OCI-LY7 (cell line): Measurements from ENCODE around the gene SACM1L. TPM values are rescaled to one million over a fixed set of nuclear protein-coding genes. Genes with fewer than 3 reads are reported as not detected.

Experiments
- BruUV-seq: library from RNA; stranded (reverse); fragments of 400-500 nt; replicated peaks from 2 replicates; lab custom pipeline; 2021; lab: Mats Ljungman, UMichigan
- CTCF ChIA-PET: fragments of 300-600 bp; sonication (Branson Sonifier 250); formaldehyde crosslinking; loops from one replicate; lab custom pipeline; 2022; ENCODE audit warnings: antibody characterized with exemption; ENCODE audit not compliant: unreplicated experiment; lab: Charles Lee
- POLR2A ChIA-PET: fragments of 300-600 bp; sonication (Branson Sonifier 250); formaldehyde crosslinking; loops from one replicate; lab custom pipeline; 2022; ENCODE audit warnings: antibody characterized with exemption; lab: Charles Lee
- DNase-seq: peaks from one replicate; pipeline ENCODE4 v3.0.0-alpha.2; 2015; ENCODE audit warnings: low spot score
- H2AFZ ChIP-seq: fragments of 200-600 bp; sonication (generic), shearing (Covaris generic); 2 replicates; pipeline ENCODE4 v1.6.1; 2014; ENCODE audit warnings: mild to moderate bottlenecking, antibody characterized with exemption, low read length, moderate library complexity
- H3K27ac ChIP-seq: fragments of 200-600 bp; sonication (generic); 2 replicates; pipeline ENCODE4 v1.5.1; 2014; ENCODE audit warnings: mixed run types, low read depth, mild to moderate bottlenecking, moderate library complexity, low read length, inconsistent platforms; ENCODE audit not compliant: poor library complexity, severe bottlenecking
- H3K36me3 ChIP-seq: fragments of 200-600 bp; sonication (generic); 2 replicates; pipeline ENCODE4 v1.6.1; 2014; ENCODE audit warnings: mild to moderate bottlenecking, antibody characterized with exemption, low read length, moderate library complexity, mixed read lengths; ENCODE audit not compliant: insufficient read depth
- H3K4me1 ChIP-seq: fragments of 200-600 bp; sonication (generic); 2 replicates; pipeline ENCODE4 v1.5.1; 2014; ENCODE audit warnings: mild to moderate bottlenecking, low read length; ENCODE audit not compliant: insufficient read depth, poor library complexity, severe bottlenecking
- H3K4me2 ChIP-seq: fragments of 200-600 bp; sonication (generic); 2 replicates; pipeline ENCODE4 v1.6.1; 2014; ENCODE audit warnings: mild to moderate bottlenecking, low read length
- H3K4me3 ChIP-seq: fragments of 200-600 bp; sonication (generic); 2 replicates; pipeline ENCODE4 v1.5.1; 2014; ENCODE audit warnings: mild to moderate bottlenecking, low read depth, low read length; ENCODE audit not compliant: poor library complexity, severe bottlenecking
- H3K79me2 ChIP-seq: fragments of 200-600 bp; sonication (generic); 2 replicates; pipeline ENCODE4 v1.6.1; 2016; ENCODE audit warnings: low read depth, mild to moderate bottlenecking, low read length, moderate library complexity, mixed read lengths; ENCODE audit not compliant: insufficient read depth
- H3K9me2 ChIP-seq: fragments of 200-600 bp; sonication (generic); 2 replicates; pipeline ENCODE4 v1.6.1; 2016; ENCODE audit warnings: mild to moderate bottlenecking, low read length, mixed read lengths; ENCODE audit not compliant: insufficient read depth
- H3K9me3 ChIP-seq: fragments of 200-600 bp; sonication (generic); 2 replicates; pipeline ENCODE4 v1.6.1; 2014; ENCODE audit warnings: mild to moderate bottlenecking, mixed run types, low read length, mixed read lengths
- H4K20me1 ChIP-seq: fragments of 200-600 bp; sonication (generic); 2 replicates; pipeline ENCODE4 v1.6.1; 2014; ENCODE audit warnings: mild to moderate bottlenecking, antibody characterized with exemption, low read length, moderate library complexity, mixed read lengths; ENCODE audit not compliant: insufficient read depth
- CTCF ChIP-seq: fragments of 200-600 bp; sonication (generic); conservative IDR thresholded peaks from 2 replicates; pipeline ENCODE4 v1.5.1; 2014; ENCODE audit warnings: mild to moderate bottlenecking, antibody characterized with exemption, low read length, moderate library complexity, mixed read lengths
- EZH2phosphoT487 ChIP-seq: fragments of 200-600 bp; sonication (generic); IDR thresholded peaks from 2 replicates; pipeline ENCODE4 v1.6.1; 2018; ENCODE audit warnings: low read depth, borderline replicate concordance, mild to moderate bottlenecking, mixed run types, antibody characterized with exemption, low read length, moderate library complexity, mixed read lengths
- intact Hi-C: fragments of 100-400 bp; cut with micrococcal nuclease; formaldehyde crosslinking; loops from one replicate; pipeline ENCODE4 v1.10.0; 2022; ENCODE audit not compliant: unreplicated experiment
- total RNA-seq, 2 experiments: library from RNA; depleted of rRNA in 1 of 2; stranded (reverse); fragments of >200 nt in 1 of 2; shearing (Covaris generic) in 1 of 2; gene quantifications; 2 replicates each; pipeline ENCODE4 v1.2.3, GENCODE V29; 2014 to 2022

SACM1L gene
- total RNA-seq, 2 experiments from 2014 or later: 35.5 to 54.9 TPM

GRCh38 chr3:45687828-45688193 lies 1.4 kb upstream of the SACM1L start:
- BruUV-seq: no TSS peak
- H4K20me1 ChIP-seq: no peaks in the 10 kb centered on the region; the same call in 1 of the 2 replicates
- peaks cover 14% of the 10 kb centered on the region for H3K36me3 ChIP-seq
- no peak overlapping the region for H3K27ac ChIP-seq
- no peaks in the 10 kb centered on the region for H3K9me3 ChIP-seq
- H2AFZ ChIP-seq: peak overlapping the region; percentile 96
- TF ChIP-seq EZH2phosphoT487: no peak
- H3K4me1 ChIP-seq: peaks cover 21% of the 10 kb centered on the region
- intact Hi-C loops: no loop called here
- ChIA-PET CTCF (no interaction called here), POLR2A (interaction anchor here (0.7 kb wide), 1 partner anchor 394 kb away, joined by 3 read pairs; no protein-coding TSS in a partner anchor)
- peak overlapping the region; percentile 91 for H3K4me3 ChIP-seq
- H3K4me2 ChIP-seq: peak overlapping the region; percentile 98
- no peaks in the 10 kb centered on the region for H3K9me2 ChIP-seq
- peak; percentile 12 for DNase-seq
- peaks cover 34% of the 10 kb centered on the region for H3K79me2 ChIP-seq

- DNase-seq: peak; percentile 50
- intact Hi-C loops: no loop called here
- Histone ChIP-seq H3K79me2 (peaks cover 40% of the 10 kb centered on the region), H4K20me1 (no peaks in the 10 kb centered on the region; the same call in 1 of the 2 replicates), H3K27ac (peak overlapping the region; percentile 78), H3K9me3 (no peaks in the 10 kb centered on the region), H3K4me1 (peaks cover 26% of the 10 kb centered on the region), H3K4me2 (peak overlapping the region; percentile 98), H2AFZ (peak overlapping the region; percentile 96), H3K9me2 (no peaks in the 10 kb centered on the region), H3K36me3 (peaks cover 19% of the 10 kb centered on the region), H3K4me3 (peak overlapping the region; percentile 91)
- POLR2A ChIA-PET: no interaction called here
- BruUV-seq: no TSS peak
- CTCF ChIA-PET: no interaction called here
- TF ChIP-seq CTCF (peak; percentile 26; the same call in 1 of the 2 replicates), EZH2phosphoT487 (no peak)
Observed at GRCh38 chr3:45688194-45688881, 858 bp upstream of the SACM1L start.

GRCh38 chr3:45689787-45690145 lies 570 bp downstream of the SACM1L start:
- Histone ChIP-seq H3K4me2 (peak overlapping the region; percentile 97), H3K9me3 (no peaks in the 10 kb centered on the region), H3K9me2 (no peaks in the 10 kb centered on the region), H3K36me3 (peaks cover 29% of the 10 kb centered on the region), H3K79me2 (peaks cover 54% of the 10 kb centered on the region), H3K4me3 (peak overlapping the region; percentile 91), H3K27ac (peak overlapping the region; percentile 78), H3K4me1 (peaks cover 38% of the 10 kb centered on the region), H4K20me1 (peaks cover 6% of the 10 kb centered on the region; the same call in 1 of the 2 replicates), H2AFZ (peak overlapping the region; percentile 36; the same call in 1 of the 2 replicates)
- POLR2A ChIA-PET: interaction anchor here (0.9 to 2.4 kb wide), 5 partner anchors 10 to 25 kb away, joined by 3 to 11 read pairs (median 4); no protein-coding TSS in a partner anchor
- CTCF ChIA-PET: no interaction called here
- no peak for TF ChIP-seq CTCF
- no peak for TF ChIP-seq EZH2phosphoT487
- DNase-seq: no peak
- intact Hi-C loops: loop anchor here (1.0 kb wide), 1 partner anchor 301 kb away; the partner anchor contains the start of gene LARS2
- no TSS peak for BruUV-seq
